HCT116 (cell line): ENCODE data around the gene PLA2G15. TPM values are rescaled to one million over a fixed set of nuclear protein-coding genes. Genes with fewer than 3 reads are reported as not detected.

Source experiments
- ATAC-seq: fragments of 200-7000 bp; cut with Tn5 transposase; 2 replicates; pipeline ENCODE4 v1.9.1; 2020; ENCODE audit warnings: mild to moderate bottlenecking, moderate library complexity
- BruUV-seq: library from RNA; stranded (reverse); fragments of 400-500 nt; replicated peaks from 2 replicates; lab custom pipeline; 2021; lab: Mats Ljungman, UMichigan
- CTCF ChIA-PET: fragments of 300-600 bp; sonication (Branson Sonifier 250); formaldehyde crosslinking; loops from one replicate; lab custom pipeline; 2021; ENCODE audit warnings: antibody characterized with exemption; lab: Charles Lee
- POLR2A ChIA-PET: fragments of 300-600, 350-600 bp; sonication (Branson Sonifier 250); formaldehyde crosslinking; loops from one replicate; lab custom pipeline; 2021; ENCODE audit warnings: antibody characterized with exemption; lab: Charles Lee
- RAD21 ChIA-PET, 2 experiments: fragments of 300-600 bp; sonication (Branson Sonifier 250); formaldehyde crosslinking; loops; one replicate each; lab custom pipeline; 2023; ENCODE audit warnings: low total read pairs in 2 of 2; ENCODE audit not compliant: uncharacterized antibody in 2 of 2, unreplicated experiment in 2 of 2, low non-redundant PET in 1 of 2; lab: Charles Lee
- DNase-seq: peaks from one replicate; pipeline ENCODE4 v3.0.0-alpha.2; 2010; ENCODE audit warnings: low read depth, low spot score
- H2AFZ ChIP-seq: fragments of 200-600 bp; shearing (Covaris generic), sonication (generic); 2 replicates; pipeline ENCODE4 v1.6.1; 2017; ENCODE audit warnings: low read depth, mixed run types, mixed read lengths, antibody characterized with exemption, low read length; ENCODE audit not compliant: poor library complexity, severe bottlenecking
- H3K27ac ChIP-seq: 2 replicates; pipeline ENCODE4 v1.5.1; 2012; ENCODE audit warnings: low read depth, low read length
- H3K27me3 ChIP-seq: fragments of 200-600 bp; sonication (generic); 2 replicates; pipeline ENCODE4 v1.6.1; 2016; ENCODE audit warnings: mixed run types, low read length, mixed read lengths; ENCODE audit not compliant: insufficient read depth
- H3K36me3 ChIP-seq, 2 experiments: fragments of 200-500 bp in 1 of 2; fragments of 200-600 bp in 1 of 2; sonication (Bioruptor generic) in 1 of 2; sonication (generic) in 1 of 2; 2 replicates each; pipeline versions ENCODE4 v1.5.1 to v1.6.1; 2014 to 2016; ENCODE audit warnings: low read length in 2 of 2, inconsistent platforms in 1 of 2, mixed read lengths in 1 of 2, mixed run types in 1 of 2; ENCODE audit not compliant: insufficient read depth in 2 of 2, control insufficient read depth in 1 of 2
- H3K4me1 ChIP-seq, 2 experiments: fragments of 200-600 bp in 1 of 2; sonication (generic) in 1 of 2; 2 replicates each; pipeline versions ENCODE4 v1.5.1 to v1.6.1; 2012 to 2017; ENCODE audit warnings: low read length in 2 of 2, inconsistent platforms in 1 of 2, mild to moderate bottlenecking in 1 of 2, mixed read lengths in 1 of 2, mixed run types in 1 of 2, moderate library complexity in 1 of 2; ENCODE audit not compliant: insufficient read depth in 2 of 2, control insufficient read depth in 1 of 2
- H3K4me2 ChIP-seq: fragments of 200-600 bp; sonication (generic); 2 replicates; pipeline ENCODE4 v1.6.1; 2017; ENCODE audit warnings: mixed run types, low read length, mixed read lengths
- H3K4me3 ChIP-seq, 2 experiments: fragments of 200-600 bp in 1 of 2; sonication (generic) in 1 of 2; replicated peaks in 1 of 2; 2 replicates each; pipeline ENCODE4 v1.5.1; 2011 to 2016; ENCODE audit warnings: low read length in 2 of 2, control low read depth in 1 of 2, low read depth in 1 of 2, mild to moderate bottlenecking in 1 of 2, mixed read lengths in 1 of 2, mixed run types in 1 of 2
- H3K79me2 ChIP-seq: fragments of 200-600 bp; sonication (generic); 2 replicates; pipeline ENCODE4 v1.6.1; 2017; ENCODE audit warnings: mild to moderate bottlenecking, mixed run types, low read length, moderate library complexity, mixed read lengths; ENCODE audit not compliant: insufficient read depth
- H3K9ac ChIP-seq: fragments of 200-600 bp; sonication (generic); 2 replicates; pipeline ENCODE4 v1.6.1; 2016; ENCODE audit warnings: low read length, mixed read lengths
- H3K9me2 ChIP-seq: fragments of 200-600 bp; sonication (generic), shearing (Covaris generic); 2 replicates; pipeline ENCODE4 v1.6.1; 2017; ENCODE audit warnings: mixed run types, mild to moderate bottlenecking, moderate library complexity; ENCODE audit not compliant: insufficient read depth
- H3K9me3 ChIP-seq, 2 experiments: fragments of 200-500 bp in 1 of 2; fragments of 200-600 bp in 1 of 2; sonication (Bioruptor generic) in 1 of 2; sonication (generic) in 1 of 2; 2 replicates each; pipeline ENCODE4 v1.6.1; 2014 to 2017; ENCODE audit warnings: low read length in 2 of 2, mixed read lengths in 2 of 2, inconsistent platforms in 1 of 2, low read depth in 1 of 2, mild to moderate bottlenecking in 1 of 2, mixed run types in 1 of 2, moderate library complexity in 1 of 2; ENCODE audit not compliant: control insufficient read depth in 1 of 2, insufficient read depth in 1 of 2
- H4K20me1 ChIP-seq: fragments of 200-600 bp; sonication (generic), shearing (Covaris generic); 2 replicates; pipeline ENCODE4 v1.6.1; 2017; ENCODE audit warnings: mixed run types, mild to moderate bottlenecking, moderate library complexity; ENCODE audit not compliant: insufficient read depth
- CBX3 ChIP-seq: IDR thresholded peaks from 2 replicates; pipeline ENCODE4 v1.6.1; 2012; ENCODE audit warnings: low read depth
- CEBPB ChIP-seq: IDR thresholded peaks from 2 replicates; pipeline ENCODE4 v1.6.1; 2012; ENCODE audit warnings: low read depth
- ELF1 ChIP-seq: IDR thresholded peaks from 2 replicates; pipeline ENCODE4 v1.6.1; 2012; ENCODE audit warnings: low read depth, borderline replicate concordance
- FOSL1 ChIP-seq: IDR thresholded peaks from 2 replicates; pipeline ENCODE4 v1.6.1; 2012; ENCODE audit warnings: low read depth
- SIN3A ChIP-seq: IDR thresholded peaks from 2 replicates; pipeline ENCODE4 v1.6.1; 2012; ENCODE audit warnings: low read depth
- TCF7L2 ChIP-seq: IDR thresholded peaks from 2 replicates; pipeline ENCODE4 v1.7.0; 2011; ENCODE audit warnings: borderline replicate concordance, inconsistent platforms; ENCODE audit not compliant: insufficient read depth, insufficient read length; ENCODE audit errors: extremely low read depth
- intact Hi-C: fragments of 100-400 bp; cut with micrococcal nuclease; formaldehyde crosslinking; loops from 2 replicates; pipeline ENCODE4 v1.10.0; 2022
- total RNA-seq: library from RNA; stranded (reverse); gene quantifications from one replicate; pipeline ENCODE4 v1.2.1, GENCODE V29; 2021; ENCODE audit not compliant: unreplicated experiment
- TF ChIP-seq, protein P1 (sequence below): IDR thresholded peaks from 2 replicates; pipeline ENCODE4 v1.6.1; 2011; ENCODE audit warnings: mild to moderate bottlenecking, low read length, moderate library complexity; ENCODE audit not compliant: insufficient replicate concordance; ENCODE audit errors: extremely low read depth
- TF ChIP-seq, protein P2 (sequence below): IDR thresholded peaks from 2 replicates; pipeline ENCODE4 v1.6.1; 2012

The PLA2G15 gene
- total RNA-seq, 1 experiment from 2014 or later = 7.5 TPM

DNA sequence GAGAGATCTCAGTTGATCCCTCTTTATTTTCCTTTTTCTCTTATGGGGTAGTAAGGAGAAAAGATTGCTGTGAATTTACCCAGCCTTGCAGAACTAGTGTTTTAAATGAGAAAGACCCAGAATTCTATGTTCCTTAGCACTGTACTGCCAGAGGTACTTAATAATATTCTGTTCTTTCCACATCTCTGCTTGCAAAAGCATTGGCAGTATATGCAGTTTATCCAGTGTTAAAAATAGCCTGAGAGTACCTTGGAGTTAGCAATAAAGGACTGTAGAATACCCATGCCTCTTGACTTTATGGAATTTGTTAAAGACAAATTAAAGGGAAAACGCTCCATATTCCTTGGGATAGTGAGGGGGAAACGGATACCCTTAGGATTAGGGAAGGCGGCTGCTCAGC is 31.1 kb downstream of the PLA2G15 start:
- DNase-seq = no peak
- intact Hi-C loops = no loop called here
- H3K27me3 ChIP-seq = no peaks in the 10 kb centered on the region
- H3K27ac ChIP-seq = no peak overlapping the region; the same call in 1 of the 2 replicates
- H4K20me1 ChIP-seq = no peaks in the 10 kb centered on the region
- ChIA-PET CTCF (interaction anchor here (1.3 kb wide), 1 partner anchor 12 kb away, joined by 4 read pairs; the partner anchor contains the start of gene SLC7A6), POLR2A (no interaction called here), RAD21 (no interaction called here)
- H3K9me3 ChIP-seq = no peaks in the 10 kb centered on the region
- peaks cover 0 to 16% of the 10 kb centered on the region in 2 experiments; a peak in 2 of 4 replicates for H3K36me3 ChIP-seq
- no peak overlapping the region for H3K4me2 ChIP-seq
- TF ChIP-seq TCF7L2 = no peak
- TF ChIP-seq, protein P1, sequence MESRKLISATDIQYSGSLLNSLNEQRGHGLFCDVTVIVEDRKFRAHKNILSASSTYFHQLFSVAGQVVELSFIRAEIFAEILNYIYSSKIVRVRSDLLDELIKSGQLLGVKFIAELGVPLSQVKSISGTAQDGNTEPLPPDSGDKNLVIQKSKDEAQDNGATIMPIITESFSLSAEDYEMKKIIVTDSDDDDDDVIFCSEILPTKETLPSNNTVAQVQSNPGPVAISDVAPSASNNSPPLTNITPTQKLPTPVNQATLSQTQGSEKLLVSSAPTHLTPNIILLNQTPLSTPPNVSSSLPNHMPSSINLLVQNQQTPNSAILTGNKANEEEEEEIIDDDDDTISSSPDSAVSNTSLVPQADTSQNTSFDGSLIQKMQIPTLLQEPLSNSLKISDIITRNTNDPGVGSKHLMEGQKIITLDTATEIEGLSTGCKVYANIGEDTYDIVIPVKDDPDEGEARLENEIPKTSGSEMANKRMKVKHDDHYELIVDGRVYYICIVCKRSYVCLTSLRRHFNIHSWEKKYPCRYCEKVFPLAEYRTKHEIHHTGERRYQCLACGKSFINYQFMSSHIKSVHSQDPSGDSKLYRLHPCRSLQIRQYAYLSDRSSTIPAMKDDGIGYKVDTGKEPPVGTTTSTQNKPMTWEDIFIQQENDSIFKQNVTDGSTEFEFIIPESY = no peak
- TF ChIP-seq SIN3A = no peak
- no peak for TF ChIP-seq FOSL1
- TF ChIP-seq CBX3 = no peak
- TF ChIP-seq, protein P2, sequence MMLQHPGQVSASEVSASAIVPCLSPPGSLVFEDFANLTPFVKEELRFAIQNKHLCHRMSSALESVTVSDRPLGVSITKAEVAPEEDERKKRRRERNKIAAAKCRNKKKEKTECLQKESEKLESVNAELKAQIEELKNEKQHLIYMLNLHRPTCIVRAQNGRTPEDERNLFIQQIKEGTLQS = no peak
- no peak for TF ChIP-seq ELF1
- TF ChIP-seq CEBPB = no peak
- no TSS peak for BruUV-seq
- H2AFZ ChIP-seq = no peak overlapping the region
- no peaks in the 10 kb centered on the region for H3K9me2 ChIP-seq
- H3K9ac ChIP-seq = no peak overlapping the region
- H3K4me1 ChIP-seq = no peaks in the 10 kb centered on the region
- no peak for ATAC-seq
- peaks cover 60% of the 10 kb centered on the region for H3K79me2 ChIP-seq
- no peak overlapping the region for H3K4me3 ChIP-seq
